Ectodermal cell (in vitro differentiated cells): ENCODE measurements around the gene ZNF746.

Experiments
- H3K27ac ChIP-seq: 2 replicates; pipeline ENCODE4 v1.7.0; 2013; ENCODE audit warnings: mild to moderate bottlenecking, low read depth, low read length; ENCODE audit not compliant: insufficient read depth, poor library complexity, severe bottlenecking
- H3K27me3 ChIP-seq: 2 replicates; pipeline ENCODE4 v1.7.0; 2013; ENCODE audit warnings: mild to moderate bottlenecking, low read length; ENCODE audit not compliant: insufficient read depth, control insufficient read depth, poor library complexity, severe bottlenecking
- H3K36me3 ChIP-seq: one replicate; pipeline ENCODE4 v1.7.0; 2013; ENCODE audit warnings: low read length; ENCODE audit not compliant: control insufficient read depth, insufficient read depth
- H3K4me1 ChIP-seq: one replicate; pipeline ENCODE4 v1.7.0; 2013; ENCODE audit warnings: low read length; ENCODE audit not compliant: control insufficient read depth, insufficient read depth
- H3K4me3 ChIP-seq: 2 replicates; pipeline ENCODE4 v1.7.0; 2013; ENCODE audit warnings: low read depth, low read length, control low read depth; ENCODE audit not compliant: insufficient read depth
- H3K9me3 ChIP-seq: 2 replicates; pipeline ENCODE4 v1.7.0; 2013; ENCODE audit warnings: mild to moderate bottlenecking, low read length, moderate library complexity; ENCODE audit not compliant: control insufficient read depth
- WGBS, 2 experiments: methylation state at CpG; one replicate each; pipeline ENCODE4 v1.1.7; 2013; ENCODE audit warnings: missing lambda C conversion rate in 2 of 2; 5-methylcytosine and 5-hydroxymethylcytosine counted together

ZNF746 gene

GRCh38 chr7:149493366-149493765, 4.2 kb downstream of the ZNF746 start:
- no peak overlapping the region for H3K27ac ChIP-seq
- H3K36me3 ChIP-seq = peaks cover 8% of the 10 kb centered on the region
- WGBS, 2 experiments = 96% methylated on average over 9 of the region's 9 CpGs
- peaks cover 5% of the 10 kb centered on the region for H3K27me3 ChIP-seq
- H3K4me1 ChIP-seq = peaks cover 8% of the 10 kb centered on the region
- no peaks in the 10 kb centered on the region for H3K9me3 ChIP-seq
- no peak overlapping the region for H3K4me3 ChIP-seq

GRCh38 chr7:149490083-149490760, 7.4 kb downstream of the ZNF746 start:
- Histone ChIP-seq H3K9me3 (no peaks in the 10 kb centered on the region), H3K4me1 (no peaks in the 10 kb centered on the region), H3K27ac (no peak overlapping the region), H3K36me3 (peaks cover 11% of the 10 kb centered on the region), H3K4me3 (no peak overlapping the region), H3K27me3 (no peaks in the 10 kb centered on the region)
- WGBS, 2 experiments = 95 to 96% methylated on average over 15 of the region's 15 CpGs

- H3K4me3 ChIP-seq = no peak overlapping the region
- H3K27me3 ChIP-seq = no peaks in the 10 kb centered on the region
- WGBS, 2 experiments = 90 to 92% methylated on average over 14 to 15 of the region's 15 CpGs
- H3K27ac ChIP-seq = no peak overlapping the region
- peaks cover 11% of the 10 kb centered on the region for H3K36me3 ChIP-seq
- no peaks in the 10 kb centered on the region for H3K4me1 ChIP-seq
- H3K9me3 ChIP-seq = no peaks in the 10 kb centered on the region
Observed at GRCh38 chr7:149489391-149490024, 8.1 kb downstream of the ZNF746 start.

GRCh38 chr7:149479568-149479967, 18.0 kb downstream of the ZNF746 start:
- H3K27me3 ChIP-seq = no peaks in the 10 kb centered on the region

GRCh38 chr7:149478754-149479153, 18.9 kb downstream of the ZNF746 start:
- 98 to 100% methylated on average over 1 of the region's 1 CpG for WGBS, 2 experiments
- no peaks in the 10 kb centered on the region for H3K4me1 ChIP-seq
- no peaks in the 10 kb centered on the region for H3K27me3 ChIP-seq
- H3K4me3 ChIP-seq = no peak overlapping the region
- peaks cover 4% of the 10 kb centered on the region for H3K9me3 ChIP-seq
- peaks cover 30% of the 10 kb centered on the region for H3K36me3 ChIP-seq
- no peak overlapping the region for H3K27ac ChIP-seq

More at GRCh38 chr7:149479568-149479967, 18.0 kb downstream of the ZNF746 start:
- WGBS, 2 experiments = 92% methylated on average over 1 of the region's 1 CpG; no CpG with 5 or more reads in 1 of the 2 experiments
- peaks cover 23% of the 10 kb centered on the region for H3K36me3 ChIP-seq
- no peak overlapping the region for H3K4me3 ChIP-seq
- H3K9me3 ChIP-seq = peaks cover 4% of the 10 kb centered on the region
- H3K4me1 ChIP-seq = no peaks in the 10 kb centered on the region
- no peak overlapping the region for H3K27ac ChIP-seq

GRCh38 chr7:149477494-149478443, 19.8 kb downstream of the ZNF746 start:
- Histone ChIP-seq H3K36me3 (peaks cover 34% of the 10 kb centered on the region), H3K9me3 (peaks cover 4% of the 10 kb centered on the region), H3K4me3 (no peak overlapping the region), H3K27ac (no peak overlapping the region), H3K27me3 (no peaks in the 10 kb centered on the region), H3K4me1 (no peaks in the 10 kb centered on the region)
- 87 to 88% methylated on average over 18 of the region's 18 CpGs for WGBS, 2 experiments

- no peaks in the 10 kb centered on the region for H3K4me1 ChIP-seq
- no peaks in the 10 kb centered on the region for H3K27me3 ChIP-seq
- 95 to 96% methylated on average over 12 of the region's 12 CpGs for WGBS, 2 experiments
- no peak overlapping the region for H3K4me3 ChIP-seq
- H3K9me3 ChIP-seq = peaks cover 4% of the 10 kb centered on the region
- no peak overlapping the region for H3K27ac ChIP-seq
- peaks cover 37% of the 10 kb centered on the region for H3K36me3 ChIP-seq
Observed at GRCh38 chr7:149476791-149477190, 20.8 kb downstream of the ZNF746 start.

- H3K4me3 ChIP-seq = no peak overlapping the region
- WGBS, 2 experiments = 94 to 96% methylated on average over 21 of the region's 21 CpGs
- no peak overlapping the region for H3K27ac ChIP-seq
- H3K9me3 ChIP-seq = peaks cover 4% of the 10 kb centered on the region
- no peaks in the 10 kb centered on the region for H3K4me1 ChIP-seq
- no peaks in the 10 kb centered on the region for H3K27me3 ChIP-seq
- peaks cover 37% of the 10 kb centered on the region for H3K36me3 ChIP-seq
Observed at GRCh38 chr7:149475121-149476045, 22.2 kb downstream of the ZNF746 start.

- Histone ChIP-seq H3K4me3 (no peak overlapping the region), H3K27ac (no peak overlapping the region), H3K36me3 (peaks cover 37% of the 10 kb centered on the region), H3K27me3 (no peaks in the 10 kb centered on the region), H3K4me1 (no peaks in the 10 kb centered on the region), H3K9me3 (peaks cover 4% of the 10 kb centered on the region)
- WGBS, 2 experiments = 96 to 97% methylated on average over 77 of the region's 77 CpGs
Observed at GRCh38 chr7:149474309-149475120, 23.1 kb downstream of the ZNF746 start.
